OCI-LY3 (cell line): ENCODE data around the gene URB2.

Experiments used
- EZH2phosphoT487 ChIP-seq: fragments of 200-600 bp; shearing (Covaris generic); IDR thresholded peaks from 2 replicates; pipeline ENCODE4 v1.6.1; 2018; ENCODE audit warnings: antibody characterized with exemption, mixed run types, low read depth
- TF ChIP-seq, protein P1 (sequence below): fragments of 200-600, 300-600 bp; sonication (generic); IDR thresholded peaks from 2 replicates; pipeline ENCODE4 v1.5.1; 2014; ENCODE audit warnings: antibody characterized with exemption, low read length, low read depth

DNA sequence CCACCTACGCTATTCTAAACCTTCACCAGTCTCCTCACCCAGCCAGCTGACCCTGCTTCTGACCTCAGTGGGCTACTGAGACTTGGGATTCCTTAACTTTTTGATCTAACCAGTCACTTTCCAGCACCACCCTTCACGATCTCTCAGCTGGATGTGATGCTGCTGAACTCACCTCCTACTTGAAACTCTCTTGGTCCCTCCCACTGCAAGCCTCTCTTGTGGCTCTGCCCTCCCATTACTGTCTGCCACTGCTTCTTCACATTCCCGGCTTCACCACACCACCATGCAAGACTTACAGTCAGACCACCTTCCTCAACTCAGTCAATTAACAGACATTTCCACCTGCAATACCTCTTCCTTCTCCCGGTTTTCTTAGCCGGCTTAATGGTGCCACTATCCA lies 6.4 kb upstream of the URB2 start:
- TF ChIP-seq, protein P1, sequence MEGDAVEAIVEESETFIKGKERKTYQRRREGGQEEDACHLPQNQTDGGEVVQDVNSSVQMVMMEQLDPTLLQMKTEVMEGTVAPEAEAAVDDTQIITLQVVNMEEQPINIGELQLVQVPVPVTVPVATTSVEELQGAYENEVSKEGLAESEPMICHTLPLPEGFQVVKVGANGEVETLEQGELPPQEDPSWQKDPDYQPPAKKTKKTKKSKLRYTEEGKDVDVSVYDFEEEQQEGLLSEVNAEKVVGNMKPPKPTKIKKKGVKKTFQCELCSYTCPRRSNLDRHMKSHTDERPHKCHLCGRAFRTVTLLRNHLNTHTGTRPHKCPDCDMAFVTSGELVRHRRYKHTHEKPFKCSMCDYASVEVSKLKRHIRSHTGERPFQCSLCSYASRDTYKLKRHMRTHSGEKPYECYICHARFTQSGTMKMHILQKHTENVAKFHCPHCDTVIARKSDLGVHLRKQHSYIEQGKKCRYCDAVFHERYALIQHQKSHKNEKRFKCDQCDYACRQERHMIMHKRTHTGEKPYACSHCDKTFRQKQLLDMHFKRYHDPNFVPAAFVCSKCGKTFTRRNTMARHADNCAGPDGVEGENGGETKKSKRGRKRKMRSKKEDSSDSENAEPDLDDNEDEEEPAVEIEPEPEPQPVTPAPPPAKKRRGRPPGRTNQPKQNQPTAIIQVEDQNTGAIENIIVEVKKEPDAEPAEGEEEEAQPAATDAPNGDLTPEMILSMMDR: no peak
- TF ChIP-seq EZH2phosphoT487: no peak
